SK-N-SH treated with all-trans-retinoic acid at 6 μM for 48 hours (cell line): ENCODE results near the gene CTR9.

Experiments used
- BACH2 ChIP-seq: fragments of 250-450 bp; sonication (Bioruptor Pico); IDR thresholded peaks from 2 replicates; pipeline ENCODE4 v1.9.0; 2021; ENCODE audit warnings: mild to moderate bottlenecking, borderline replicate concordance
- CREB5 ChIP-seq: fragments of 250-450 bp; sonication (Bioruptor Pico); IDR thresholded peaks from 2 replicates; pipeline ENCODE4 v1.5.1; 2020; ENCODE audit warnings: low read depth, mild to moderate bottlenecking, moderate library complexity
- CSDC2 ChIP-seq: fragments of 250-450 bp; sonication (Bioruptor Pico); IDR thresholded peaks from 2 replicates; pipeline ENCODE4 v1.5.0; 2020; ENCODE audit warnings: mild to moderate bottlenecking, moderate library complexity
- ESRRG ChIP-seq: fragments of 250-450 bp; sonication (Bioruptor Pico); IDR thresholded peaks from 2 replicates; pipeline ENCODE4 v1.6.1; 2021; ENCODE audit warnings: mild to moderate bottlenecking
- PATZ1 ChIP-seq: fragments of 250-450 bp; sonication (Bioruptor Pico); IDR thresholded peaks from 2 replicates; pipeline ENCODE4 v1.8.0; 2020; ENCODE audit warnings: mild to moderate bottlenecking, moderate library complexity, borderline replicate concordance
- RARB ChIP-seq: fragments of 250-450 bp; sonication (Bioruptor Pico); IDR thresholded peaks from 2 replicates; pipeline ENCODE4 v1.8.0; 2021; ENCODE audit warnings: mild to moderate bottlenecking, moderate library complexity
- SNAI2 ChIP-seq: fragments of 250-450 bp; sonication (Bioruptor Pico); IDR thresholded peaks from 2 replicates; pipeline ENCODE4 v1.5.0; 2020; ENCODE audit warnings: mild to moderate bottlenecking, moderate library complexity
- TOX ChIP-seq: fragments of 250-450 bp; sonication (Bioruptor Pico); IDR thresholded peaks from 2 replicates; pipeline ENCODE4 v1.8.0; 2021; ENCODE audit warnings: mild to moderate bottlenecking, moderate library complexity, borderline replicate concordance
- ZNF70 ChIP-seq: fragments of 450-650 bp; formaldehyde crosslinking; IDR thresholded peaks from 2 replicates; pipeline ENCODE4 v1.5.0; 2020; ENCODE audit warnings: mild to moderate bottlenecking, moderate library complexity

GRCh38 chr11:10752486-10752885 lies 1.4 kb downstream of the CTR9 start:
- TF ChIP-seq CREB5 (CRISPR knock-in tag) (no peak), PATZ1 (no peak), BACH2 (CRISPR knock-in tag) (no peak), TOX (no peak), ZNF70 (CRISPR knock-in tag) (no peak), SNAI2 (CRISPR knock-in tag) (no peak), RARB (no peak), ESRRG (CRISPR knock-in tag) (no peak), CSDC2 (CRISPR knock-in tag) (no peak)
